Measurements from ENCODE around the gene UBE2V1.
"Not testable (repeated sequence)": the region's sequence is repeated elsewhere in the genome, so short reads cannot be mapped to it uniquely, and the experiment has no call there.

Gene UBE2V1

GRCh38 chr20:50138479-50139393, 25.8 kb upstream of the UBE2V1 start:
- Histone ChIP-seq H4K20me1 (ENCODE audit: insufficient read depth) (no peaks in the 10 kb centered on the region), H3K36me3 (ENCODE audit: insufficient read depth) (no peaks in the 10 kb centered on the region), H2AFZ (ENCODE audit: low read depth) (no peak overlapping the region), H3K4me2 (no peak overlapping the region), H3K4me3 (IDR thresholded peaks at IDR 0.05; ENCODE audit: insufficient read depth, low read depth, low read length) (no peak overlapping the region), H3K27me3 (ENCODE audit: insufficient read depth, low read depth) (no peaks in the 10 kb centered on the region), H3K4me1 (ENCODE audit: low read depth, poor library complexity, severe bottlenecking) (no peaks in the 10 kb centered on the region), H3K79me2 (ENCODE audit: insufficient read depth, low read depth) (no peaks in the 10 kb centered on the region), H3K27ac (no peak overlapping the region), H3K9ac (no peak overlapping the region)
- TF ChIP-seq, protein P1, sequence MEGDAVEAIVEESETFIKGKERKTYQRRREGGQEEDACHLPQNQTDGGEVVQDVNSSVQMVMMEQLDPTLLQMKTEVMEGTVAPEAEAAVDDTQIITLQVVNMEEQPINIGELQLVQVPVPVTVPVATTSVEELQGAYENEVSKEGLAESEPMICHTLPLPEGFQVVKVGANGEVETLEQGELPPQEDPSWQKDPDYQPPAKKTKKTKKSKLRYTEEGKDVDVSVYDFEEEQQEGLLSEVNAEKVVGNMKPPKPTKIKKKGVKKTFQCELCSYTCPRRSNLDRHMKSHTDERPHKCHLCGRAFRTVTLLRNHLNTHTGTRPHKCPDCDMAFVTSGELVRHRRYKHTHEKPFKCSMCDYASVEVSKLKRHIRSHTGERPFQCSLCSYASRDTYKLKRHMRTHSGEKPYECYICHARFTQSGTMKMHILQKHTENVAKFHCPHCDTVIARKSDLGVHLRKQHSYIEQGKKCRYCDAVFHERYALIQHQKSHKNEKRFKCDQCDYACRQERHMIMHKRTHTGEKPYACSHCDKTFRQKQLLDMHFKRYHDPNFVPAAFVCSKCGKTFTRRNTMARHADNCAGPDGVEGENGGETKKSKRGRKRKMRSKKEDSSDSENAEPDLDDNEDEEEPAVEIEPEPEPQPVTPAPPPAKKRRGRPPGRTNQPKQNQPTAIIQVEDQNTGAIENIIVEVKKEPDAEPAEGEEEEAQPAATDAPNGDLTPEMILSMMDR (conservative IDR thresholded peaks at IDR 0.05; ENCODE audit: low read depth, low read length) = no peak

GRCh38 chr20:50138120-50138478, 25.1 kb upstream of the UBE2V1 start:
- Histone ChIP-seq H2AFZ (ENCODE audit: low read depth) (no peak overlapping the region), H4K20me1 (ENCODE audit: insufficient read depth) (no peaks in the 10 kb centered on the region), H3K9ac (no peak overlapping the region), H3K79me2 (ENCODE audit: insufficient read depth, low read depth) (no peaks in the 10 kb centered on the region), H3K36me3 (ENCODE audit: insufficient read depth) (no peaks in the 10 kb centered on the region), H3K4me1 (ENCODE audit: low read depth, poor library complexity, severe bottlenecking) (no peaks in the 10 kb centered on the region), H3K4me3 (IDR thresholded peaks at IDR 0.05; ENCODE audit: insufficient read depth, low read depth, low read length) (no peak overlapping the region), H3K27ac (no peak overlapping the region), H3K4me2 (no peak overlapping the region), H3K27me3 (ENCODE audit: insufficient read depth, low read depth) (no peaks in the 10 kb centered on the region)
- TF ChIP-seq, protein P1 (conservative IDR thresholded peaks at IDR 0.05; ENCODE audit: low read depth, low read length) = no peak

GRCh38 chr20:50137702-50138101, 24.8 kb upstream of the UBE2V1 start:
- H3K4me1 ChIP-seq (ENCODE audit: low read depth, poor library complexity, severe bottlenecking); H2AFZ ChIP-seq (ENCODE audit: low read depth); H3K4me2 ChIP-seq; H3K79me2 ChIP-seq (ENCODE audit: insufficient read depth, low read depth); H3K27me3 ChIP-seq (ENCODE audit: insufficient read depth, low read depth); H3K9ac ChIP-seq; H4K20me1 ChIP-seq (ENCODE audit: insufficient read depth); H3K36me3 ChIP-seq (ENCODE audit: insufficient read depth); H3K4me3 ChIP-seq (IDR thresholded peaks at IDR 0.05; ENCODE audit: insufficient read depth, low read depth, low read length); H3K27ac ChIP-seq: not testable (repeated sequence)

DNA sequence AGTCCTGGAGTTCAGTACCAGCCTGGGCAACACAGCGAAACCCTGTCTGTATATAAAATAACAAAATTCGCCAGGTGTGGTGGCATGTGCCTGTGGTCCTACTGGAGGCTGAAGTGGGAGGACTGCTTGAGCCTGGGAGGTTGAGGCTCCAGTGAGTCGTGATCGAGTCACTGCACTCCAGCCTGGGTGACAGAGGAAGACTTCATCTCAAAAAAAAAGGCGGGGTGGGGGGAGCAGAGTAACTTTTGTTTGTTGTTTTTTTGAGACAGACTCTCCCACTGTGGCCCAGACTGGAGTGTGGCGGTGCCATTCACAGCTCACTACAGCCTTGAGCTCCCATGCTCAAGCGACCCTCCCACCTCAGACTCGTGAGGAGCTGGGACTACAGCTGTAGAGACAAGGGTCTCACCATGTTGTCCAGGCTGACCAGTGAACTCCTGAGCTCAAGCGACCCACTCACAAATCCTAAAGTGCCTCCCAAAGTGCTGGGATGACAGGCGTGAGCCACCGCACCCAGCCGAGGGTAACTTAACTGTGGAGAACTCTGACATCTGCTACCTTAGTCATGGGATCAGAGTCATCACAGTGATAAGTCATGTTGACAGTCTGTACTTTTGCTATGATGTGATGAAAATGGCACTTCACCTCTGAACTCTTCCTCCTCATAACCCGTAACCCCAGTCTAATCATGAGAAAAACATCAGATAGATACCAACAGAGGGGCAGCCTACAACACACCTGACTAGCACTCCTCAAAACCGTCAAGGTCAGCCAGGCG, 24.1 kb upstream of the UBE2V1 start:
- H3K36me3 ChIP-seq (ENCODE audit: insufficient read depth) = no peaks in the 10 kb centered on the region
- TF ChIP-seq, protein P1 (conservative IDR thresholded peaks at IDR 0.05; ENCODE audit: low read depth, low read length) = no peak
- no peak overlapping the region for H3K4me2 ChIP-seq
- H3K9ac ChIP-seq = no peak overlapping the region
- no peaks in the 10 kb centered on the region for H3K4me1 ChIP-seq (ENCODE audit: low read depth, poor library complexity, severe bottlenecking)
- no peak overlapping the region for H3K27ac ChIP-seq
- no peaks in the 10 kb centered on the region for H4K20me1 ChIP-seq (ENCODE audit: insufficient read depth)
- H3K79me2 ChIP-seq (ENCODE audit: insufficient read depth, low read depth) = no peaks in the 10 kb centered on the region
- no peak overlapping the region for H2AFZ ChIP-seq (ENCODE audit: low read depth)
- H3K4me3 ChIP-seq (IDR thresholded peaks at IDR 0.05; ENCODE audit: insufficient read depth, low read depth, low read length) = no peak overlapping the region
- no peaks in the 10 kb centered on the region for H3K27me3 ChIP-seq (ENCODE audit: insufficient read depth, low read depth)

GRCh38 chr20:50135157-50135556, 22.2 kb upstream of the UBE2V1 start:
- not testable (repeated sequence) for H3K4me3 ChIP-seq (IDR thresholded peaks at IDR 0.05; ENCODE audit: insufficient read depth, low read depth, low read length); H3K27me3 ChIP-seq (ENCODE audit: insufficient read depth, low read depth); H3K79me2 ChIP-seq (ENCODE audit: insufficient read depth, low read depth); H2AFZ ChIP-seq (ENCODE audit: low read depth); H3K9ac ChIP-seq; H4K20me1 ChIP-seq (ENCODE audit: insufficient read depth); H3K4me1 ChIP-seq (ENCODE audit: low read depth, poor library complexity, severe bottlenecking); H3K4me2 ChIP-seq; H3K27ac ChIP-seq; H3K36me3 ChIP-seq (ENCODE audit: insufficient read depth)
